ENCODE data around the gene SUV39H1.

SUV39H1 gene

GRCh38 chrX:48720577-48721250 lies 24.2 kb downstream of the SUV39H1 start:
- no peak overlapping the region for H3K4me3 ChIP-seq (ENCODE audit: low read length)
- H3K27ac ChIP-seq (ENCODE audit: low read length) = no peak overlapping the region
- no peaks in the 10 kb centered on the region for H3K36me3 ChIP-seq (ENCODE audit: insufficient read depth, low read depth, low read length)
- H3K4me1 ChIP-seq (ENCODE audit: insufficient read depth, low read length) = no peaks in the 10 kb centered on the region
- H3K9me3 ChIP-seq (ENCODE audit: insufficient read depth, low read depth, low read length) = no peaks in the 10 kb centered on the region
- 0 out of 2 replicates have a peak, but pooled peaks cover 4% of the 10 kb centered on the region for H3K27me3 ChIP-seq (ENCODE audit: insufficient read depth, low read length)
- no peak overlapping the region for H3K9ac ChIP-seq (ENCODE audit: low read depth, low read length)

GRCh38 chrX:48721916-48722315 lies 25.4 kb downstream of the SUV39H1 start:
- H3K27ac ChIP-seq (ENCODE audit: low read length) = no peak overlapping the region
- no peaks in the 10 kb centered on the region for H3K4me1 ChIP-seq (ENCODE audit: insufficient read depth, low read length)
- H3K4me3 ChIP-seq (ENCODE audit: low read length) = no peak overlapping the region
- no peak overlapping the region for H3K9ac ChIP-seq (ENCODE audit: low read depth, low read length)
- no peaks in the 10 kb centered on the region for H3K27me3 ChIP-seq (ENCODE audit: insufficient read depth, low read length)
- no peaks in the 10 kb centered on the region for H3K9me3 ChIP-seq (ENCODE audit: insufficient read depth, low read depth, low read length)
- no peaks in the 10 kb centered on the region for H3K36me3 ChIP-seq (ENCODE audit: insufficient read depth, low read depth, low read length)

- H3K27me3 ChIP-seq (ENCODE audit: insufficient read depth, low read length) = no peaks in the 10 kb centered on the region
- H3K4me1 ChIP-seq (ENCODE audit: insufficient read depth, low read length) = no peaks in the 10 kb centered on the region; the same call in 1 of the 2 replicates
- H3K9ac ChIP-seq (ENCODE audit: low read depth, low read length) = no peak overlapping the region
- H3K36me3 ChIP-seq (ENCODE audit: insufficient read depth, low read depth, low read length) = no peaks in the 10 kb centered on the region
- no peak overlapping the region for H3K27ac ChIP-seq (ENCODE audit: low read length)
- H3K9me3 ChIP-seq (ENCODE audit: insufficient read depth, low read depth, low read length) = no peaks in the 10 kb centered on the region
- no peak overlapping the region for H3K4me3 ChIP-seq (ENCODE audit: low read length)
Observed at GRCh38 chrX:48726596-48726995, 30.1 kb downstream of the SUV39H1 start.

- no peak overlapping the region for H3K27ac ChIP-seq (ENCODE audit: low read length)
- H3K27me3 ChIP-seq (ENCODE audit: insufficient read depth, low read length) = no peaks in the 10 kb centered on the region
- no peaks in the 10 kb centered on the region; the same call in 1 of the 2 replicates for H3K4me1 ChIP-seq (ENCODE audit: insufficient read depth, low read length)
- no peak overlapping the region for H3K9ac ChIP-seq (ENCODE audit: low read depth, low read length)
- no peaks in the 10 kb centered on the region for H3K36me3 ChIP-seq (ENCODE audit: insufficient read depth, low read depth, low read length)
- H3K9me3 ChIP-seq (ENCODE audit: insufficient read depth, low read depth, low read length) = no peaks in the 10 kb centered on the region
- no peak overlapping the region for H3K4me3 ChIP-seq (ENCODE audit: low read length)
Observed at GRCh38 chrX:48728653-48729052, 32.1 kb downstream of the SUV39H1 start.

GRCh38 chrX:48736303-48736702 lies 39.8 kb downstream of the SUV39H1 start:
- Histone ChIP-seq H3K4me3 (ENCODE audit: low read length) (peak overlapping the region; percentile 50; the same call in 1 of the 2 replicates), H3K27ac (ENCODE audit: low read length) (no peak overlapping the region), H3K27me3 (ENCODE audit: insufficient read depth, low read length) (no peaks in the 10 kb centered on the region), H3K36me3 (ENCODE audit: insufficient read depth, low read depth, low read length) (no peaks in the 10 kb centered on the region), H3K4me1 (ENCODE audit: insufficient read depth, low read length) (no peaks in the 10 kb centered on the region; the same call in 1 of the 2 replicates), H3K9ac (ENCODE audit: low read depth, low read length) (peak overlapping the region; percentile 15; the same call in 1 of the 2 replicates), H3K9me3 (ENCODE audit: insufficient read depth, low read depth, low read length) (no peaks in the 10 kb centered on the region)

GRCh38 chrX:48736878-48737212 lies 40.3 kb downstream of the SUV39H1 start:
- H3K9me3 ChIP-seq (ENCODE audit: insufficient read depth, low read depth, low read length) = no peaks in the 10 kb centered on the region
- H3K36me3 ChIP-seq (ENCODE audit: insufficient read depth, low read depth, low read length) = no peaks in the 10 kb centered on the region
- no peaks in the 10 kb centered on the region; the same call in 1 of the 2 replicates for H3K4me1 ChIP-seq (ENCODE audit: insufficient read depth, low read length)
- peak overlapping the region; percentile 15; the same call in 1 of the 2 replicates for H3K9ac ChIP-seq (ENCODE audit: low read depth, low read length)
- no peaks in the 10 kb centered on the region for H3K27me3 ChIP-seq (ENCODE audit: insufficient read depth, low read length)
- peak overlapping the region; percentile 50 for H3K4me3 ChIP-seq (ENCODE audit: low read length)
- H3K27ac ChIP-seq (ENCODE audit: low read length) = no peak overlapping the region

GRCh38 chrX:48737213-48737938 lies 40.8 kb downstream of the SUV39H1 start:
- Histone ChIP-seq H3K36me3 (ENCODE audit: insufficient read depth, low read depth, low read length) (no peaks in the 10 kb centered on the region), H3K4me3 (ENCODE audit: low read length) (peak overlapping the region; percentile 75), H3K27ac (ENCODE audit: low read length) (peak overlapping the region; percentile 53), H3K4me1 (ENCODE audit: insufficient read depth, low read length) (no peaks in the 10 kb centered on the region; the same call in 1 of the 2 replicates), H3K27me3 (ENCODE audit: insufficient read depth, low read length) (no peaks in the 10 kb centered on the region), H3K9ac (ENCODE audit: low read depth, low read length) (peak overlapping the region; percentile 79; the same call in 1 of the 2 replicates), H3K9me3 (ENCODE audit: insufficient read depth, low read depth, low read length) (no peaks in the 10 kb centered on the region)

GRCh38 chrX:48737940-48738339 lies 41.4 kb downstream of the SUV39H1 start:
- H3K27ac ChIP-seq (ENCODE audit: low read length) = peak overlapping the region; percentile 53
- peak overlapping the region; percentile 75 for H3K4me3 ChIP-seq (ENCODE audit: low read length)
- peak overlapping the region; percentile 79; the same call in 1 of the 2 replicates for H3K9ac ChIP-seq (ENCODE audit: low read depth, low read length)
- H3K9me3 ChIP-seq (ENCODE audit: insufficient read depth, low read depth, low read length) = no peaks in the 10 kb centered on the region
- H3K36me3 ChIP-seq (ENCODE audit: insufficient read depth, low read depth, low read length) = no peaks in the 10 kb centered on the region
- H3K4me1 ChIP-seq (ENCODE audit: insufficient read depth, low read length) = no peaks in the 10 kb centered on the region; the same call in 1 of the 2 replicates
- no peaks in the 10 kb centered on the region for H3K27me3 ChIP-seq (ENCODE audit: insufficient read depth, low read length)

GRCh38 chrX:48741834-48742233 lies 45.3 kb downstream of the SUV39H1 start:
- H3K4me3 ChIP-seq (ENCODE audit: low read length) = no peak overlapping the region
- no peak overlapping the region for H3K27ac ChIP-seq (ENCODE audit: low read length)
- H3K9me3 ChIP-seq (ENCODE audit: insufficient read depth, low read depth, low read length) = no peaks in the 10 kb centered on the region
- no peak overlapping the region for H3K9ac ChIP-seq (ENCODE audit: low read depth, low read length)
- H3K27me3 ChIP-seq (ENCODE audit: insufficient read depth, low read length) = no peaks in the 10 kb centered on the region
- H3K36me3 ChIP-seq (ENCODE audit: insufficient read depth, low read depth, low read length) = no peaks in the 10 kb centered on the region
- no peaks in the 10 kb centered on the region; the same call in 1 of the 2 replicates for H3K4me1 ChIP-seq (ENCODE audit: insufficient read depth, low read length)

- Histone ChIP-seq H3K9me3 (ENCODE audit: insufficient read depth, low read depth, low read length) (no peaks in the 10 kb centered on the region), H3K4me1 (ENCODE audit: insufficient read depth, low read length) (no peaks in the 10 kb centered on the region), H3K4me3 (ENCODE audit: low read length) (no peak overlapping the region), H3K27me3 (ENCODE audit: insufficient read depth, low read length) (no peaks in the 10 kb centered on the region), H3K9ac (ENCODE audit: low read depth, low read length) (no peak overlapping the region), H3K36me3 (ENCODE audit: insufficient read depth, low read depth, low read length) (no peaks in the 10 kb centered on the region), H3K27ac (ENCODE audit: low read length) (no peak overlapping the region)
Observed at GRCh38 chrX:48745222-48745621, 48.7 kb downstream of the SUV39H1 start.

GRCh38 chrX:48747415-48748016 lies 51.0 kb downstream of the SUV39H1 start:
- Histone ChIP-seq H3K9ac (ENCODE audit: low read depth, low read length) (no peak overlapping the region), H3K27me3 (ENCODE audit: insufficient read depth, low read length) (no peaks in the 10 kb centered on the region), H3K9me3 (ENCODE audit: insufficient read depth, low read depth, low read length) (no peaks in the 10 kb centered on the region), H3K27ac (ENCODE audit: low read length) (no peak overlapping the region), H3K4me3 (ENCODE audit: low read length) (no peak overlapping the region), H3K36me3 (ENCODE audit: insufficient read depth, low read depth, low read length) (no peaks in the 10 kb centered on the region), H3K4me1 (ENCODE audit: insufficient read depth, low read length) (no peaks in the 10 kb centered on the region)

Data from iPS-20b (cell line).